GM08714 (cell line): ENCODE measurements around the gene CSAG1.
"Not testable (repeated sequence)": the region's sequence is repeated elsewhere in the genome, so short reads cannot be mapped to it uniquely, and the experiment has no call there.

ENCODE experiments used
- H3K4me3 ChIP-seq: fragments of 200-500 bp; sonication (Bioruptor generic); 2 replicates; pipeline ENCODE4 v1.5.1; 2014; ENCODE audit warnings: mild to moderate bottlenecking, low read length, inconsistent platforms
- ZNF274 ChIP-seq: IDR thresholded peaks from 2 replicates; pipeline ENCODE4 v1.6.1; 2012; ENCODE audit warnings: mild to moderate bottlenecking, low read depth, low read length

Gene CSAG1

GRCh38 chrX:152725409-152725808, 8.1 kb downstream of the CSAG1 start:
- no peak overlapping the region for H3K4me3 ChIP-seq
- TF ChIP-seq ZNF274 = no peak

DNA sequence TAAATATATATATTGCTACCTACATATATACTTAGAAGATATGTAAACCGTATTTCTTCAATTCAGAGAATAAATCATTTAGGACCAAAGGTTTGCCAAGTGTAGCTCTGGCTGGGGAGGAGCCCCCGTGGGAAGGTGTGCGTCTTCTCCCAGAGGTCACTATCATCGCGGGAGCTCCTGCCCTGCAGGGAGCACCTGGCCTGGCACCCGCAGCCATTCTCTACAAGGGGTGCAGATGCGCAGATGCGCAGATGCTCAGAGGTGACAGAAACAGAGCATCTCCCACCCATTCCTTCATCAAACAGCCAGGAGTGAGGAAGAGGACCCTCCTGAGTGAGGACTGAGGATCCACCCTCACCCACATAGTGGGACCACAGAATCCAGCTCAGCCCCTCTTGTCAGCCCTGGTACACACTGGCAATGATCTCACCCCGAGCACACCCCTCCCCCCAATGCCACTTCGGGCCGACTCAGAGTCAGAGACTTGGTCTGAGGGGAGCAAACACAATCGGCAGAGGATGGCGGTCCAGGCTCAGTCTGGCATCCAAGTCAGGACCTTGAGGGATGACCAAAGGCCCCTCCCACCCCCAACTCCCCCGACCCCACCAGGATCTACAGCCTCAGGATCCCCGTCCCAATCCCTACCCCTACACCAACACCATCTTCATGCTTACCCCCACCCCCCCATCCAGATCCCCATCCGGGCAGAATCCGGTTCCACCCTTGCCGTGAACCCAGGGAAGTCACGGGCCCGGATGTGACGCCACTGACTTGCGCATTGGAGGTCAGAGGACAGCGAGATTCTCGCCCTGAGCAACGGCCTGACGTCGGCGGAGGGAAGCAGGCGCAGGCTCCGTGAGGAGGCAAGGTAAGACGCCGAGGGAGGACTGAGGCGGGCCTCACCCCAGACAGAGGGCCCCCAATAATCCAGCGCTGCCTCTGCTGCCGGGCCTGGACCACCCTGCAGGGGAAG, 19.4 kb downstream of the CSAG1 start, which contains the start of gene MAGEA2B:
Gene MAGEA2B, plus strand, starts transcription at position 814 of the 973 bp plus-strand sequence. CDS start 2,479 bp downstream, outside the sequence.
- H3K4me3 ChIP-seq = not testable (repeated sequence)

- H3K4me3 ChIP-seq = not testable (repeated sequence)
These were observed 20.3 kb downstream of the CSAG1 start for GRCh38 chrX:152713195-152713594.

- not testable (repeated sequence) for H3K4me3 ChIP-seq
These were observed 24.3 kb downstream of the CSAG1 start, which contains the start of gene CSAG2 for GRCh38 chrX:152709173-152709572. CSAG2 (minus strand) TSS chrX:152709273; CDS start chrX:152709112, 161 bp downstream.

GRCh38 chrX:152706500-152706899, 27.0 kb downstream of the CSAG1 start:
- H3K4me3 ChIP-seq = not testable (repeated sequence)

GRCh38 chrX:152700390-152700789, 33.1 kb downstream of the CSAG1 start:
- not testable (repeated sequence) for H3K4me3 ChIP-seq

DNA sequence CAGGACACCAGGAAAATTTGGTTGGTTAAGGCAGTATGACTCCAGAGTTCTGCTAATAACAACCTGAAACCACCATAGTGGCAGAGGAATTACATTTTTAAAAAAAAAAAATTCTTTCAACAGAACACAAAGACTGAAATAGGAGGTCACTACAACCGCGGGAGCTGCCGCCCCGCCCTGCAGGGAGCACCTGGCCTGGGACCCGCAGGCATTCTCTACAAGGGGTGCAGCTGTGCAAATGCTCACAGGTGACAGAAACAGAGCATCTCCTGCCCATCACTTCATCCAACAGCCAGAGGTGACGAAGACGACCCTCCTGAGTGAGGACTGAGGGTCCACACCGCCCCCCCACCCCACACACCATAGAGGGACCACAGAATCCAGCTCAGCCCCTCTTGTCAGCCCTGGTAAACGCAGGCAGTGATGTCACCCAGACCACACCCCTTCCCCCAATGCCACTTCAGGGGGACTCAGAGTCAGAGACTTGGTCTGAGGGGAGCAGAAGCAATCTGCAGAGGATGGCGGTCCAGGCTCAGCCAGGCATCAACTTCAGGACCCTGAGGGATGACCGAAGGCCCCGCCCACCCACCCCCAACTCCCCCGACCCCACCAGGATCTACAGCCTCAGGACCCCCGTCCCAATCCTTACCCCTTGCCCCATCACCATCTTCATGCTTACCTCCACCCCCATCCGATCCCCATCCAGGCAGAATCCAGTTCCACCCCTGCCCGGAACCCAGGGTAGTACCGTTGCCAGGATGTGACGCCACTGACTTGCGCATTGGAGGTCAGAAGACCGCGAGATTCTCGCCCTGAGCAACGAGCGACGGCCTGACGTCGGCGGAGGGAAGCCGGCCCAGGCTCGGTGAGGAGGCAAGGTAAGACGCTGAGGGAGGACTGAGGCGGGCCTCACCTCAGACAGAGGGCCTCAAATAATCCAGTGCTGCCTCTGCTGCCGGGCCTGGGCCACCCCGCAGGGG, 35.3 kb downstream of the CSAG1 start, which contains the start of gene MAGEA3:
Gene MAGEA3, plus strand, starts transcription at position 843 of the 980 bp plus-strand sequence. CDS start 2,039 bp downstream, outside the sequence.
- H3K4me3 ChIP-seq = not testable (repeated sequence)

DNA sequence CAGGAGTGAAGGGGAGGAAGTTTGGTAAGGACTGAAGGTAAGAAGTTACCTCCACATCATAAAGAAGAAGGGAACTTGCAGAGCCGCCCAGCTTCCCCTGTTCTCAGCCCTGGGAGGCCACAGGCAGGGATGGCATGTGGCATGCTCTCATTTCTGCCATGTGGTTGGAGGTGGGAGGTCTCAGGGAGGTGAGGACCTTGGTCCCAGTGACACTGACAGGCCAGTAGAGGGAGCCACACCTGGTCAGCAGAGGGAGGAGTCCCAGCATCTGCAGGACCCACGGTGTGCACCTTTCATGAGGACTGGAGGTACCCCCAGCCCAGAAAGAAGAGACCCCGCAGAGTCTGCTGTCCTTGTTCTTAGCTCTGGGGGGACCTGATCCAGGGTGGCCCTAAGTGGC, 52.5 kb downstream of the CSAG1 start:
- not testable (repeated sequence) for H3K4me3 ChIP-seq
